ENCODE results near the gene PTPRK.

GRCh38 chr6:128352366-128352765, 168.0 kb downstream of the PTPRK start:
- no peak for TF ChIP-seq EZH2 (IDR thresholded peaks at IDR 0.05; ENCODE audit: low read length, missing control alignments)
- TF ChIP-seq CTCF (conservative IDR thresholded peaks at IDR 0.05 in 1 of 2, IDR thresholded peaks at IDR 0.05 in 1 of 2; ENCODE audit: low read depth in 1 of 2, low read length in 2 of 2): no peak

All from fibroblast of lung (primary cell).